Sigmoid colon (tissue), 7 donors: ENCODE measurements around the gene CCDC107. TPM values are rescaled to one million over a fixed set of nuclear protein-coding genes. Genes with fewer than 3 reads are reported as not detected.

Source experiments
- DNase-seq: peaks from one replicate; pipeline ENCODE4 v3.0.0-alpha.2; 2019
- H3K27ac ChIP-seq, 4 donors: fragments of 200-600 bp; sonication (generic); one replicate each; pipeline ENCODE4 v1.5.1; 2016 to 2019; ENCODE audit warnings: mild to moderate bottlenecking in 1 of 4
- H3K27me3 ChIP-seq, 3 donors: fragments of 200-600 bp; sonication (generic); one replicate each; pipeline ENCODE4 v1.5.1; 2019; ENCODE audit warnings: mild to moderate bottlenecking in 1 of 3
- H3K36me3 ChIP-seq, 4 donors: fragments of 200-600 bp; sonication (generic); one replicate each; pipeline ENCODE4 v1.5.1; 2016 to 2019
- H3K4me1 ChIP-seq, 4 donors: fragments of 200-600 bp; sonication (generic); one replicate each; pipeline ENCODE4 v1.5.1; 2017 to 2019
- H3K4me3 ChIP-seq, 4 donors: fragments of 200-600 bp; sonication (generic); one replicate each; pipeline ENCODE4 v1.5.1; 2017 to 2019; ENCODE audit warnings: mild to moderate bottlenecking in 2 of 4, moderate library complexity in 1 of 4
- H3K9me3 ChIP-seq, 4 donors: fragments of 200-600 bp in 3 of 4; sonication (generic) in 3 of 4; one replicate each; pipeline versions ENCODE4 v1.5.1 to v1.6.1; 2013 to 2019
- EP300 ChIP-seq, 4 donors: sonication (generic); formaldehyde crosslinking; IDR thresholded peaks; one replicate each; pipeline ENCODE4 v1.6.1; 2017; ENCODE audit warnings: antibody characterized with exemption in 4 of 4
- POLR2A ChIP-seq, 2 donors: fragments of 450-650 bp; IDR thresholded peaks; one replicate each; pipeline ENCODE4 v1.6.1; 2016; ENCODE audit warnings: antibody characterized with exemption in 2 of 2, mild to moderate bottlenecking in 2 of 2, moderate library complexity in 2 of 2
- POLR2AphosphoS5 ChIP-seq, 4 donors: sonication (generic); formaldehyde crosslinking; IDR thresholded peaks; one replicate each; pipeline ENCODE4 v1.6.1; 2017; ENCODE audit warnings: antibody characterized with exemption in 4 of 4
- WGBS, 2 donors: extraction: QIAGEN DNeasy Blood & Tissue Kit; methylation state at CpG; one replicate each; pipeline ENCODE4 v1.1.7; 2013; 5-methylcytosine and 5-hydroxymethylcytosine counted together
- intact Hi-C: fragments of 100-400 bp; cut with DNase I; formaldehyde crosslinking; loops from one replicate; pipeline ENCODE4 v1.15.1; 2023
- polyA plus RNA-seq, 3 donors: library from polyadenylated mRNA; stranded (reverse); fragments of 200-250 nt; gene quantifications; one replicate each; pipeline ENCODE4 v1.2.3, GENCODE V29; 2013
- total RNA-seq, 4 donors: library from RNA; depleted of rRNA; stranded (reverse); fragments of >200 nt; gene quantifications; one replicate each; pipeline ENCODE4 v1.1.0, GENCODE V29; 2016
- TF ChIP-seq, protein P1 (sequence below), 4 experiments: fragments of 450-650 bp in 3 of 4; fragments of 200-600 bp in 1 of 4; IDR thresholded peaks; one replicate each; pipeline ENCODE4 v1.5.1; 2016 to 2019; ENCODE audit warnings: antibody characterized with exemption in 4 of 4, mild to moderate bottlenecking in 3 of 4, moderate library complexity in 2 of 4
- donor health status: healthy with polysubstance abuse.
- donor health status: Bipolar disorder and iron deficiency.
- donor health status: healthy.

CCDC107 gene
- total and polyA plus RNA-seq, 7 donors: 21.3 to 112 (median 70.6) TPM

DNA sequence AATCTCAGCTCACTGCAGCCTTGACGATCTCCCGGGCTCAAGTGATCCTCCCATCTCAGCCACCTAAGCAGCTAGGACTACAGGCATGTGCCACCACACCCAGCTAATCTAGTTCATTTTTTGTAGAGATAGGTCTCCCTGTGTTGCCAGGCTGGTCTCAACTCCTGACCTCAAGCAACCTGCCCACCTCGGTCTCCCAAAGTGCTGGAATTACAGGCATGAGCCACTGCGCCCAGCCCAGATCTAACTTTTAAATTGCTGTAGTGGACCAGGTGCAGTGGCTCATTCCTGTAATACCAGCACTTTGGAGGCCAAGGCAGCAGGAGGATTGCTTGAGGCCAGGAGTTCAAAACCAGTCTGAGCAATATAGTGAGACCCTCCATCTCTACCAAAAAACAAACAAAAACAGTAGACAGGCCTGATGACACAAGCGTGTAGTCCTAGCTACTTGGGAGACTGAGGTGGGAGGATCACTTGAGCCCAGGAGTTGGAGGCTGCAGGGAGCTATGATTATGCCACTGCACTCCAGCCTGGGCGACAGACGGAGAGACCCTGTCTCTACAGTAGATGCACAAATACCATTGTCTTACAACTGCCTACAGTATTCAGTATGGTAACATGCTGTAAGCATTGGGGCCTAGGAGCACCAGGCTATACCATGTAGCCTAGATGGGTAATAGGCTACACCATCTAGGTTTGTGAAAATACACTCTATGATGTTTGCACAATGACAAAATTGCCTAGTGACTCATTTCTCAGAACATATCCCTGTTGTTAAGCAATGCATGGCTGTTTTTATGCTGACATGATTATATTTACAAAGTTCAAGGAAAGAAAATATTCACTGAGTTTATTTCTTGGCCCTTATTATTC is 5.9 kb upstream of the CCDC107 start:
- WGBS, 2 donors: 40 to 80% methylated on average over 7 of the region's 7 CpGs
- DNase-seq: no peak
- Histone ChIP-seq H3K9me3 (no peaks in the 10 kb centered on the region), H3K27ac (no peak overlapping the region), H3K27me3 (no peaks in the 10 kb centered on the region), H3K4me1 (peaks cover 0 to 15% (median 13%) of the 10 kb centered on the region in 4 donors), H3K36me3 (no peaks in the 10 kb centered on the region), H3K4me3 (no peak overlapping the region)
- no peak for TF ChIP-seq EP300 (IDR thresholded peaks at IDR 0.05)
- peak in 1 of 4 donors; percentile 22 for TF ChIP-seq POLR2AphosphoS5 (IDR thresholded peaks at IDR 0.05)
- intact Hi-C loops: loop anchor here (10.0 kb wide), 1 partner anchor 657 kb away; no protein-coding TSS in a partner anchor

DNA sequence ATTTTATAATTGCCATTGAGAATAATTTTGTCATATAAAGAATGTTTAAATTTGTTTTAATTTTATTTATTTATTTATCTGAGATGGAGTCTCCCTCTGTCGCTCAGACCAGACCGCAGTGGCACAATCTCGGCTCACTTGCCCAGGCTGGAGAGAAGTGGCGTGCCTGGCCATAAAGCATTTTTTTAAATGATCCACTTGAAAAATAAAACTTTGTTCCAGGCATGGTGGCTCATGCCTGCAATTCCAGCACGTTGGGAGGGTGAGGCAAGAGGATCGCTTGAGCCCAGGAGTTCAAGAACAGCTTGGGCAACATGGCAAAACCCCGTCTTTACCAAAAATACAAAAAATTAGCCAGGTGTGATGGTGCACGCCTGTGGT is 5.3 kb upstream of the CCDC107 start:
- intact Hi-C loops: loop anchor here (10.0 kb wide), 1 partner anchor 658 kb away; no protein-coding TSS in a partner anchor
- H3K27me3 ChIP-seq: no peaks in the 10 kb centered on the region
- WGBS, 2 donors: 23 to 77% methylated on average over 8 of the region's 8 CpGs
- DNase-seq: peak; percentile 38
- H3K36me3 ChIP-seq: no peaks in the 10 kb centered on the region
- no peaks in the 10 kb centered on the region for H3K9me3 ChIP-seq
- no peak overlapping the region for H3K27ac ChIP-seq
- no peak overlapping the region for H3K4me3 ChIP-seq
- TF ChIP-seq, protein P1, sequence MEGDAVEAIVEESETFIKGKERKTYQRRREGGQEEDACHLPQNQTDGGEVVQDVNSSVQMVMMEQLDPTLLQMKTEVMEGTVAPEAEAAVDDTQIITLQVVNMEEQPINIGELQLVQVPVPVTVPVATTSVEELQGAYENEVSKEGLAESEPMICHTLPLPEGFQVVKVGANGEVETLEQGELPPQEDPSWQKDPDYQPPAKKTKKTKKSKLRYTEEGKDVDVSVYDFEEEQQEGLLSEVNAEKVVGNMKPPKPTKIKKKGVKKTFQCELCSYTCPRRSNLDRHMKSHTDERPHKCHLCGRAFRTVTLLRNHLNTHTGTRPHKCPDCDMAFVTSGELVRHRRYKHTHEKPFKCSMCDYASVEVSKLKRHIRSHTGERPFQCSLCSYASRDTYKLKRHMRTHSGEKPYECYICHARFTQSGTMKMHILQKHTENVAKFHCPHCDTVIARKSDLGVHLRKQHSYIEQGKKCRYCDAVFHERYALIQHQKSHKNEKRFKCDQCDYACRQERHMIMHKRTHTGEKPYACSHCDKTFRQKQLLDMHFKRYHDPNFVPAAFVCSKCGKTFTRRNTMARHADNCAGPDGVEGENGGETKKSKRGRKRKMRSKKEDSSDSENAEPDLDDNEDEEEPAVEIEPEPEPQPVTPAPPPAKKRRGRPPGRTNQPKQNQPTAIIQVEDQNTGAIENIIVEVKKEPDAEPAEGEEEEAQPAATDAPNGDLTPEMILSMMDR (IDR thresholded peaks at IDR 0.05): no peak
- TF ChIP-seq POLR2AphosphoS5 (IDR thresholded peaks at IDR 0.05) (no peak), EP300 (IDR thresholded peaks at IDR 0.05) (no peak), POLR2A (IDR thresholded peaks at IDR 0.05) (no peak)
- H3K4me1 ChIP-seq: peaks cover 0 to 16% (median 14%) of the 10 kb centered on the region in 4 donors

DNA sequence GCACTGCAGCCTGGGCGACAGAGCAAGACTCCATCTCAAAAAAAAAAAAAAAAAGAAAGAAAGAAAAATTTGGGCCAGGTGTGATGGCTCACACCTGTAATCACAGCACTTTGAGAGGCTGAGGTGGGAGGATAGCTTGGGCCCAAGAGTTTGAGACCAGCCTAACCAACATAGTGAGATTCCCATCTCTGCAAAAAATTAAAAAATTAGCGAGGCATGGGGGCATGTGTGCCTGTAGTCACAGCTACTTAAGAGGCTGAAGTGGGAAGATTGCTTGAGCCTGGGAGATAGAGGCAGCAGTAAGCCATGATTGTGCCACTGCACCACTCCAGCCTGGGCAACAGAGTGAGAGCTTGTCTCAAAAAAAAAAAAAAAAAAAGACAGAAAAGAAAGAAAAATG is 4.5 kb upstream of the CCDC107 start:
- H3K4me3 ChIP-seq: no peak overlapping the region
- no peak for DNase-seq
- no peaks in the 10 kb centered on the region for H3K27me3 ChIP-seq
- H3K4me1 ChIP-seq: peaks cover 0 to 18% (median 14%) of the 10 kb centered on the region in 4 donors
- no peaks in the 10 kb centered on the region for H3K9me3 ChIP-seq
- H3K27ac ChIP-seq: no peak overlapping the region
- WGBS, 2 donors: 93 to 94% methylated on average over 2 of the region's 2 CpGs
- TF ChIP-seq POLR2A (IDR thresholded peaks at IDR 0.05) (no peak), EP300 (IDR thresholded peaks at IDR 0.05) (no peak), POLR2AphosphoS5 (IDR thresholded peaks at IDR 0.05) (no peak)
- TF ChIP-seq, protein P1 (IDR thresholded peaks at IDR 0.05): no peak
- intact Hi-C loops: loop anchor here (10.0 kb wide), 1 partner anchor 659 kb away; no protein-coding TSS in a partner anchor
- H3K36me3 ChIP-seq: no peaks in the 10 kb centered on the region

DNA sequence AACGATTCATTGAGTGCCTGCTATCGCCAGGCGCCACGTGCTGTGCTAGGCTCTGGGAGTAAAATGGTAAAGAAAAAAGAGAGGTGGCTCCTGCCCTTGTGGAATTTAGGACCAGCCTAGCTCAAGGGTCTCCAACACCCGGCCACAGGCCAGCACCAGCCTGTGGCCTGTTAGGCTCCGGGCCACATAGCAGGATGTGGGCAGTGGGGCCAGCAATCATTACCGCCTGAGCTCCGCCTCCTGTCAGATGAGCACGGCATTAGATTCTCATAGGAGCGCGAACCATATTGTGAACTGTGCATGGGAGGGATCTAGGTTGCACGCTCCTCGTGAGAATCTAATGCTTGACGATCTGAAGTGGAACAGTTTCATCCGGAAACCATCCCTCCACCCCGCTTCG is 1.7 kb upstream of the CCDC107 start:
- TF ChIP-seq POLR2A (IDR thresholded peaks at IDR 0.05) (no peak), EP300 (IDR thresholded peaks at IDR 0.05) (no peak), POLR2AphosphoS5 (IDR thresholded peaks at IDR 0.05) (no peak)
- TF ChIP-seq, protein P1 (IDR thresholded peaks at IDR 0.05): no peak
- intact Hi-C loops: loop anchor here (2.0 to 10.0 kb wide), 2 partner anchors 158 to 662 kb away; partner anchors contain the start of gene HINT2
- Histone ChIP-seq H3K4me1 (peaks cover 0 to 42% (median 37%) of the 10 kb centered on the region in 4 donors), H3K36me3 (peaks cover 0 to 13% (median 10%) of the 10 kb centered on the region in 4 donors), H3K9me3 (no peaks in the 10 kb centered on the region), H3K4me3 (no peak overlapping the region), H3K27me3 (no peaks in the 10 kb centered on the region), H3K27ac (peak overlapping the region; percentile 97 to 98 (median 98))
- WGBS, 2 donors: 78 to 89% methylated on average over 17 of the region's 17 CpGs
- no peak for DNase-seq
